ENCODE data around the gene ARG1. TPM values are rescaled to one million over a fixed set of nuclear protein-coding genes. Genes with fewer than 3 reads are reported as not detected.

Gene ARG1
- total RNA-seq, 4 donors from 2014 or later: not detected

- H3K36me3 ChIP-seq: peaks cover 0 to 32% (median 0%) of the 10 kb centered on the region in 3 donors
- H3K4me3 ChIP-seq: no peak overlapping the region
- TF ChIP-seq, protein P1, sequence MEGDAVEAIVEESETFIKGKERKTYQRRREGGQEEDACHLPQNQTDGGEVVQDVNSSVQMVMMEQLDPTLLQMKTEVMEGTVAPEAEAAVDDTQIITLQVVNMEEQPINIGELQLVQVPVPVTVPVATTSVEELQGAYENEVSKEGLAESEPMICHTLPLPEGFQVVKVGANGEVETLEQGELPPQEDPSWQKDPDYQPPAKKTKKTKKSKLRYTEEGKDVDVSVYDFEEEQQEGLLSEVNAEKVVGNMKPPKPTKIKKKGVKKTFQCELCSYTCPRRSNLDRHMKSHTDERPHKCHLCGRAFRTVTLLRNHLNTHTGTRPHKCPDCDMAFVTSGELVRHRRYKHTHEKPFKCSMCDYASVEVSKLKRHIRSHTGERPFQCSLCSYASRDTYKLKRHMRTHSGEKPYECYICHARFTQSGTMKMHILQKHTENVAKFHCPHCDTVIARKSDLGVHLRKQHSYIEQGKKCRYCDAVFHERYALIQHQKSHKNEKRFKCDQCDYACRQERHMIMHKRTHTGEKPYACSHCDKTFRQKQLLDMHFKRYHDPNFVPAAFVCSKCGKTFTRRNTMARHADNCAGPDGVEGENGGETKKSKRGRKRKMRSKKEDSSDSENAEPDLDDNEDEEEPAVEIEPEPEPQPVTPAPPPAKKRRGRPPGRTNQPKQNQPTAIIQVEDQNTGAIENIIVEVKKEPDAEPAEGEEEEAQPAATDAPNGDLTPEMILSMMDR (IDR thresholded peaks at IDR 0.05): no peak
- DNase-seq (ENCODE audit: low spot score in 2 of 2): no peak
- H3K4me1 ChIP-seq: peaks cover 0 to 9% (median 0%) of the 10 kb centered on the region in 4 donors
- no peaks in the 10 kb centered on the region for H3K27me3 ChIP-seq
- WGBS, 2 donors: 47 to 52% methylated on average over 2 of the region's 2 CpGs
- no peaks in the 10 kb centered on the region for H3K9me3 ChIP-seq
- no peak overlapping the region for H3K27ac ChIP-seq
These were observed 1.1 kb downstream of the ARG1 start for GRCh38 chr6:131574133-131574532.

DNA sequence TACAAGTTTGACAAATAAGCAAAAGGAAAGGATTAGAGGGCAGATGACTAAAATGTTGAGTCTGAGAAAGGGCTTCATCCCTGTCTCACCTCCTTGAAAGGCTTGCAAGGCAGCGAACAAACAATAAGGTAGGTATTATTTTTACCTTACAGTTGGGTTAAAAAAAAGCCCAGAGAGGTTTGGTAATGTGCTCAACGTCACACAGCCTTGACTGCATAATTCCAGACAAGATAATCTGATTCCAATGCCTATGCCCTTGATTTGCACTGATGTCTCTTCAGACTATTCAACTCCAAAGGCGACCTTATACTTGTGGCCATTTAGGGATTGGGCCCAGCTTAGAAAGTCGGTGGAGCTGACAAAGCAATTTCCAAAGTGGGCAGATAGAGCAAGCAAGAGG is 1.7 kb downstream of the ARG1 start:
- 90 to 93% methylated on average over 4 of the region's 4 CpGs for WGBS, 2 donors
- Histone ChIP-seq H3K4me1 (peaks cover 0 to 9% (median 0%) of the 10 kb centered on the region in 4 donors), H3K4me3 (no peak overlapping the region), H3K36me3 (peaks cover 0 to 34% (median 0%) of the 10 kb centered on the region in 3 donors), H3K27ac (no peak overlapping the region), H3K27me3 (no peaks in the 10 kb centered on the region), H3K9me3 (no peaks in the 10 kb centered on the region)
- TF ChIP-seq, protein P1 (IDR thresholded peaks at IDR 0.05): no peak
- no peak for TF ChIP-seq POLR2A (IDR thresholded peaks at IDR 0.05)
- TF ChIP-seq EP300 (IDR thresholded peaks at IDR 0.05): no peak
- DNase-seq (ENCODE audit: low spot score in 2 of 2): no peak

DNA sequence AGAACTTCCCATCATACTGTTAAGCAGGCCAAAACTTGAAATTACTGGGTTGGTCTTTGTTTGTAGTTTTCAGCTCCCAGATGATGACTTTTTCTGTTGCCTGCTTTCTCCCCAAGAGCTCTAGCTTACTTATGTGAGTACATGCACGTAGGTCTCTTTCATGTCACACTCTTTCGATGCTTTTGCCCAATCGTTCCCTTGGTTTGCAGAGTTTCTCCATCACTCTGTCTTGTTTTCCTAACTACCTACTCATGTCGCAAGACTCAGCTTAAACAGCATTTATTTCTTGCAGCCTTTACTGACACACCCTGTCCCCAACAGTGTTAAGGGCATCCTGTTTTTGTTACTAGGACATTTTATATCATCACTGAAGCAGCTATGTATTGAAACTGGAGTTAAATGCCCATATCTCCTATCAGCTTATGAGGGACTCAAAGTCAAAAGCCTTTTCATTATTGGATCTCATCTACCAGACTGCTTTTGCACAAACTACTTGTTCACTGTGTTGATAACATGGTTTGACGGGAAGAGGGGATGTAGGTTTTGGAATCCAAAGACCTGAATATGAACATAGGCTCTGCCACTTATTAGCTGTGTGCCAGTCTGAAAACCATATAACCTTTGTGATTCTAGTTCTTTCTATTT is 2.9 kb downstream of the ARG1 start:
- Histone ChIP-seq H3K27me3 (no peaks in the 10 kb centered on the region), H3K4me1 (peaks cover 0 to 9% (median 0%) of the 10 kb centered on the region in 4 donors), H3K4me3 (no peak overlapping the region), H3K36me3 (peaks cover 0 to 47% (median 10%) of the 10 kb centered on the region in 3 donors), H3K9me3 (no peaks in the 10 kb centered on the region), H3K27ac (no peak overlapping the region)
- 89 to 92% methylated on average over 5 of the region's 5 CpGs for WGBS, 2 donors
- TF ChIP-seq, protein P1 (IDR thresholded peaks at IDR 0.05): no peak
- TF ChIP-seq POLR2A (IDR thresholded peaks at IDR 0.05): no peak
- no peak for TF ChIP-seq EP300 (IDR thresholded peaks at IDR 0.05)
- DNase-seq (ENCODE audit: low spot score in 2 of 2): no peak

DNA sequence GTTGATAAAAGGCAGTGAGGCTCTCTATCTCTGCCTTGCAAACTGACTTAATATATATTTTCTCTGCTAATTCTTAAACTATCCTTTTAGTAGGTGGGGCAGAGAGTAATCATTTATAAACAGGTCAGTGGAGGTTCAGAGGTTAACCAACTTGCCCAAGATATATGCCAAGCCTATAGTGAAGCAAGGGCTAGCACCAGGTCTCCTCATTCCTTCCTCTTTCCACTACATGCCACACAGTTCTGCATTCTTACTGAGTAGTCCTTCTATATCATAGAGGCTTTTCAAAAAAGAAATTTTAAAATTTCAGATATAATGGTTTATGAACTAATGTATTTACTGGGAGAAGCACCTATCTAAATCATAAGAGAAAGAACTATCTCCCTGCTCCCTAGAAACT is 8.5 kb downstream of the ARG1 start:
- Histone ChIP-seq H3K27me3 (no peaks in the 10 kb centered on the region), H3K4me1 (no peaks in the 10 kb centered on the region), H3K27ac (no peak overlapping the region), H3K36me3 (peaks cover 0 to 94% (median 10%) of the 10 kb centered on the region in 3 donors), H3K9me3 (no peaks in the 10 kb centered on the region), H3K4me3 (no peak overlapping the region)
- DNase-seq (ENCODE audit: low spot score in 2 of 2): no peak
- TF ChIP-seq POLR2A (IDR thresholded peaks at IDR 0.05) (no peak), EP300 (IDR thresholded peaks at IDR 0.05) (no peak)
- TF ChIP-seq, protein P1 (IDR thresholded peaks at IDR 0.05): no peak

GRCh38 chr6:131586543-131586942 is 13.5 kb downstream of the ARG1 start:
- H3K4me3 ChIP-seq: no peak overlapping the region
- DNase-seq (ENCODE audit: low spot score in 2 of 2): no peak
- TF ChIP-seq, protein P1 (IDR thresholded peaks at IDR 0.05): no peak
- TF ChIP-seq EP300 (IDR thresholded peaks at IDR 0.05) (no peak), POLR2A (IDR thresholded peaks at IDR 0.05) (no peak)
- H3K36me3 ChIP-seq: peaks cover 0 to 97% (median 12%) of the 10 kb centered on the region in 3 donors
- H3K27ac ChIP-seq: no peak overlapping the region
- H3K4me1 ChIP-seq: no peaks in the 10 kb centered on the region
- WGBS, 2 donors: 52 to 53% methylated on average over 4 of the region's 4 CpGs
- no peaks in the 10 kb centered on the region for H3K27me3 ChIP-seq
- no peaks in the 10 kb centered on the region for H3K9me3 ChIP-seq

Data from tibial nerve (tissue), 4 donors.